GM12864 (cell line): Measurements from ENCODE around the gene ZC3H12C.

ENCODE experiments used
- DNase-seq: peaks from one replicate; pipeline ENCODE4 v3.0.0-alpha.2; 2011; ENCODE audit warnings: low read depth
- H3K4me3 ChIP-seq: 2 replicates; pipeline ENCODE4 v1.5.1; 2011; ENCODE audit warnings: mild to moderate bottlenecking, low read depth, low read length, control low read depth
- CTCF ChIP-seq: IDR thresholded peaks from 2 replicates; pipeline ENCODE4 v1.5.1; 2011; ENCODE audit warnings: low read depth, mild to moderate bottlenecking, moderate library complexity, low read length, control low read depth, inconsistent platforms; ENCODE audit errors: missing control alignments

Gene ZC3H12C

GRCh38 chr11:110070176-110070575 is 23.0 kb upstream of the ZC3H12C start:
- DNase-seq: no peak
- TF ChIP-seq CTCF: no peak
- H3K4me3 ChIP-seq: no peak overlapping the region

GRCh38 chr11:110071197-110071596 is 22.0 kb upstream of the ZC3H12C start:
- TF ChIP-seq CTCF: no peak
- no peak for DNase-seq
- no peak overlapping the region for H3K4me3 ChIP-seq

- no peak overlapping the region for H3K4me3 ChIP-seq
- TF ChIP-seq CTCF: no peak
- no peak for DNase-seq
Observed at GRCh38 chr11:110072930-110073329, 20.3 kb upstream of the ZC3H12C start.

- no peak for TF ChIP-seq CTCF
- no peak for DNase-seq
Observed at GRCh38 chr11:110074499-110074898, 18.7 kb upstream of the ZC3H12C start.

GRCh38 chr11:110075105-110075846 is 17.9 kb upstream of the ZC3H12C start:
- no peak for DNase-seq
- no peak overlapping the region for H3K4me3 ChIP-seq
- no peak for TF ChIP-seq CTCF

More at GRCh38 chr11:110074499-110074898, 18.7 kb upstream of the ZC3H12C start:
- H3K4me3 ChIP-seq: no peak overlapping the region

- no peak overlapping the region for H3K4me3 ChIP-seq
- no peak for TF ChIP-seq CTCF
- DNase-seq: no peak
Observed at GRCh38 chr11:110075847-110076208, 17.4 kb upstream of the ZC3H12C start.

- no peak for TF ChIP-seq CTCF
- no peak overlapping the region for H3K4me3 ChIP-seq
- no peak for DNase-seq
Observed at GRCh38 chr11:110076371-110076965, 16.7 kb upstream of the ZC3H12C start.
